Left ventricle myocardium superior (tissue), 1 donor: ENCODE results near the gene MYO1C. TPM values are rescaled to one million over a fixed set of nuclear protein-coding genes. Genes with fewer than 3 reads are reported as not detected.
A peak's percentile ranks its signal among the peaks of the same experiment; 100 is the strongest.
"Not testable (repeated sequence)": the region's sequence is repeated elsewhere in the genome, so short reads cannot be mapped to it uniquely, and the experiment has no call there.

Source experiments
- ATAC-seq: fragments of 200-7000 bp; cut with Tn5 transposase; one replicate; pipeline ENCODE4 v1.9.1; 2020; ENCODE audit warnings: mild to moderate bottlenecking, moderate library complexity
- DNase-seq: peaks from one replicate; pipeline ENCODE4 v3.0.0-alpha.2; 2020
- intact Hi-C: fragments of 100-400 bp; cut with micrococcal nuclease; formaldehyde crosslinking; loops from one replicate; pipeline ENCODE4 v1.11.0; 2022
- long read RNA-seq: library from polyadenylated mRNA; unstranded; transcript quantifications from one replicate; pipeline ENCODE4 v2.0.0, GENCODE V29; 2021
- total RNA-seq: library from RNA; stranded (reverse); fragmentation: NEBNext Ultra II Directional; extraction: Animal tissue kit (Norgen Biotek cat#: 25700); gene quantifications from one replicate; pipeline ENCODE4 v1.2.1, GENCODE V29; 2021
- donor health status: DM: no; HTN: yes; CAD: no; lungs with severe emphysema.

The MYO1C gene, protein sequence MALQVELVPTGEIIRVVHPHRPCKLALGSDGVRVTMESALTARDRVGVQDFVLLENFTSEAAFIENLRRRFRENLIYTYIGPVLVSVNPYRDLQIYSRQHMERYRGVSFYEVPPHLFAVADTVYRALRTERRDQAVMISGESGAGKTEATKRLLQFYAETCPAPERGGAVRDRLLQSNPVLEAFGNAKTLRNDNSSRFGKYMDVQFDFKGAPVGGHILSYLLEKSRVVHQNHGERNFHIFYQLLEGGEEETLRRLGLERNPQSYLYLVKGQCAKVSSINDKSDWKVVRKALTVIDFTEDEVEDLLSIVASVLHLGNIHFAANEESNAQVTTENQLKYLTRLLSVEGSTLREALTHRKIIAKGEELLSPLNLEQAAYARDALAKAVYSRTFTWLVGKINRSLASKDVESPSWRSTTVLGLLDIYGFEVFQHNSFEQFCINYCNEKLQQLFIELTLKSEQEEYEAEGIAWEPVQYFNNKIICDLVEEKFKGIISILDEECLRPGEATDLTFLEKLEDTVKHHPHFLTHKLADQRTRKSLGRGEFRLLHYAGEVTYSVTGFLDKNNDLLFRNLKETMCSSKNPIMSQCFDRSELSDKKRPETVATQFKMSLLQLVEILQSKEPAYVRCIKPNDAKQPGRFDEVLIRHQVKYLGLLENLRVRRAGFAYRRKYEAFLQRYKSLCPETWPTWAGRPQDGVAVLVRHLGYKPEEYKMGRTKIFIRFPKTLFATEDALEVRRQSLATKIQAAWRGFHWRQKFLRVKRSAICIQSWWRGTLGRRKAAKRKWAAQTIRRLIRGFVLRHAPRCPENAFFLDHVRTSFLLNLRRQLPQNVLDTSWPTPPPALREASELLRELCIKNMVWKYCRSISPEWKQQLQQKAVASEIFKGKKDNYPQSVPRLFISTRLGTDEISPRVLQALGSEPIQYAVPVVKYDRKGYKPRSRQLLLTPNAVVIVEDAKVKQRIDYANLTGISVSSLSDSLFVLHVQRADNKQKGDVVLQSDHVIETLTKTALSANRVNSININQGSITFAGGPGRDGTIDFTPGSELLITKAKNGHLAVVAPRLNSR
- 200 TPM for total RNA-seq
- long read RNA-seq, full-length matches to known transcripts = 110 of 251 reads
- long read RNA-seq, partial matches to known transcripts = 79 of 251 reads
- long read RNA-seq, other reads (novel, unspliced or antisense) = 62 of 251 reads

GRCh38 chr17:1492249-1493206, at the start of gene MYO1C:
Gene MYO1C (minus strand): TSS chr17:1492686. CDS start chr17:1492487, 199 bp downstream.
- ATAC-seq (no peak), DNase-seq (peak; percentile 60)
- intact Hi-C loops = no loop called here

- ATAC-seq (no peak), DNase-seq (no peak)
- intact Hi-C loops = no loop called here
Measured at GRCh38 chr17:1541367-1541904, 49.0 kb upstream of the MYO1C start.

- intact Hi-C loops = no loop called here
- ATAC-seq (no peak), DNase-seq (no peak)
Measured at GRCh38 chr17:1539811-1540210, 47.3 kb upstream of the MYO1C start.

DNA sequence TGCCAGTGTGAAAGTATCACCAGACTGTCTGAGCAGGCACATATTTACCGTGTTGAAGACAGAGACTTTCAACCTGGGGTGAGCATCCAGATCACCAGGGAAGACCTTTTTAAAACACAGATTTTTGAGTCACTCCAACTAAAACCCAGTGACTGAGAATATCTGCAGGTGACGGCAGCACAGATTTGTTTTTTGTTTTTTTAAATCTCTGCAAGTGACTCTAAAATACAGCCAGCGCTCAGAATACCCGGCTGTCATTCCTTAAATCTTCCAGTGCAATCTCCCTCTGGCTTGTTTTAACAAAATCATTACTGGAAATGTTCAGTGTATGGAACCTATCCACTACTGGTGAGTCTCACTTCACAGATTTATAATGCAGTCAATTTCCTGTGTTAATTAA, 43.3 kb upstream of the MYO1C start:
- intact Hi-C loops = no loop called here
- ATAC-seq (no peak), DNase-seq (no peak)

- DNase-seq (peak; percentile 63), ATAC-seq (peak; percentile 90)
- intact Hi-C loops = no loop called here
Measured at GRCh38 chr17:1533661-1534325, 41.3 kb upstream of the MYO1C start.

GRCh38 chr17:1532836-1533602, 40.5 kb upstream of the MYO1C start:
- intact Hi-C loops = no loop called here
- ATAC-seq = peak; percentile 73
- DNase-seq = peak; percentile 51

DNA sequence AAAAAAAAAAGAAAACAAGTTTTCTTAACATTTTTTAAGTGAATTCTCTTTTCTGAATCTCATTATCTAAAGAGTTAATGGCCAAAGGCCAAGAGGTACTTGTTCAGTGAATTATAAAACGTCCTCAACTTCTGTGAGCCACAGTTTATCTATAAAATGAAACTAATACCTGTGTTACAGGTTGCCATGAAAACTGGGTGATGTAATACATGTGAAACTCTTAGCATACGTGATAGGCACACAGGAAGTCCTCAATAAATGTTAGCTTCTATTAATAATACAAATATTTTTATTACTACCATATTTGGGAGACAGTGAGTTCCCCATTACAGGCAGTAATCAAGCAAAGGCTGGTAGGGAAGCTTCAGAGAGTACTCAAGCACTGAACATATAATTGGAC, 37.4 kb upstream of the MYO1C start:
- intact Hi-C loops = no loop called here
- DNase-seq (no peak), ATAC-seq (no peak)

DNA sequence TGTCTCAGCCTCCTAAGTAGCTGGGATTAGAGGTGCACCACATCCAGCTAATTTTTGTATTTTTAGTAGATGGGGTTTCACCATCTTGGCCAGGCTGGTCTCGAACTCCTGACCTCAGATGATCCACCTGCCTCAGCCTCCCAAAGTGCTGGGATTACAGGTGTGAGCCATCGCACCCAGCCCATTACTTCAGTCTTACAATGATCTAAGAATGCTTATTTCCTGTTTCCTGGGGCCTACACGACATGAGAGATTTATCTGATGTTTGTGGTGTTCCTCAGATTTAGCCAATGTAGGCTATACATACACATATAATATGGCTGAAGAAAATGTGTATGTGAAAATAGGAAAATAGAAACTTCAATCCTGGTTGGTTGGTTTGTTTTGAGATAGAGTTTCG, 34.4 kb upstream of the MYO1C start:
- ATAC-seq, intact Hi-C loops, DNase-seq: not testable (repeated sequence)

DNA sequence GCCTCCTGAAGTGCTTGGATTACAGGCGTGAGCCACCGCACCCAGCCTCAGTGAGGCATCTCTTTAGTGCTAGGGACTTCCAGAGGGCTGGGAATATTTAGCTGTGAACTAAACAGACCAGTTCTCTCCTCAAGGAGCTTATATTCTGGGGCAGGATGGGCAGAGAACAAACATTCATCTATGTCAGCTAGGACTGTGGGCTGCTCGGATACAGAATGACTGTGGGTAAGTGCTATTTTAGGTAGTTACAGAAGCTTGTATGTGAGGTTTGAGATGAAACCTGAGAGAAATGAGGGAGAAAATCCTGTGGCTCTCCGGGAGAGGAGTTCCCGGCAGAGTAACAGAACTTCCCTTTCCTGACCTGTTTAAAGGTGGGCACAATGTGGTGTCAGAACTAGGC, 30.1 kb upstream of the MYO1C start:
- intact Hi-C loops = no loop called here
- ATAC-seq (no peak), DNase-seq (no peak)

- ATAC-seq = no peak
- no peak for DNase-seq
- intact Hi-C loops = no loop called here
Measured at GRCh38 chr17:1521086-1521640, 28.7 kb upstream of the MYO1C start.

GRCh38 chr17:1519678-1520077, 27.2 kb upstream of the MYO1C start:
- ATAC-seq (no peak), DNase-seq (no peak)
- intact Hi-C loops = loop anchor here (10.0 kb wide), 1 partner anchor 155 kb away; no protein-coding TSS in a partner anchor

- intact Hi-C loops = loop anchor here (10.0 kb wide), 1 partner anchor 154 kb away; no protein-coding TSS in a partner anchor
- ATAC-seq = no peak
- DNase-seq = no peak
Measured at GRCh38 chr17:1518410-1518809, 25.9 kb upstream of the MYO1C start.

- ATAC-seq (peak; percentile 95), DNase-seq (peak; percentile 99)
- intact Hi-C loops = loop anchor here (10.0 kb wide), 1 partner anchor 152 kb away; no protein-coding TSS in a partner anchor
Measured at GRCh38 chr17:1516388-1517161, 24.1 kb upstream of the MYO1C start, which contains the start of gene INPP5K. Gene INPP5K (minus strand): TSS chr17:1516612. CDS start chr17:1516499, 113 bp downstream.

GRCh38 chr17:1515640-1516387, 23.3 kb upstream of the MYO1C start:
- intact Hi-C loops = loop anchor here (10.0 kb wide), 1 partner anchor 151 kb away; no protein-coding TSS in a partner anchor
- ATAC-seq (peak; percentile 58), DNase-seq (no peak)

DNA sequence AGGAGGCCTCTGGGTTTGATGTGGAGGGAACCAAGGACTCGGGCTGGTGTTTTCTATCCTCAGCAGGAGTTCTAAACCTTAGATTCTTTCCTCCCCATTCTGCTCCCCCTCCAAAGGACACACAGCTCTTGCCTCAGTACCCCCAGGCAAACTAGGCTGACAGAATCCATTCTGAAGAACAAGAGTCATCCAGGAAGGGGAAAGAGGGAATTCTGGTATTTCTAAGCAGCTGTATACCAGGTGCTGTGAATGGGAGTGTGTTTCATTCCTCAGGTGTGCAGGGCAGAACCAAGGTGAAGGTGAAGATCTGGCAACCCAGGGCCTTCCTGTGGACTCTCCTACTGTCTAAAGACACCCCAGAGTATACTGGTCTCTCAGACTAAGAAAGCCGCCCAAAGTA, 19.9 kb upstream of the MYO1C start:
- no peak for DNase-seq
- ATAC-seq = no peak
- intact Hi-C loops = loop anchor here (10.0 kb wide), 1 partner anchor 148 kb away; no protein-coding TSS in a partner anchor
